ENCODE results near the gene ZFYVE9. TPM values are rescaled to one million over a fixed set of nuclear protein-coding genes. Genes with fewer than 3 reads are reported as not detected.

Gene ZFYVE9
- total and polyA plus RNA-seq, 9 of the 15 experiments (the other 6 are each of a cell fraction or from before 2014, with no cell fraction given): 0.52 to 14.4 (median 8.9) TPM

DNA sequence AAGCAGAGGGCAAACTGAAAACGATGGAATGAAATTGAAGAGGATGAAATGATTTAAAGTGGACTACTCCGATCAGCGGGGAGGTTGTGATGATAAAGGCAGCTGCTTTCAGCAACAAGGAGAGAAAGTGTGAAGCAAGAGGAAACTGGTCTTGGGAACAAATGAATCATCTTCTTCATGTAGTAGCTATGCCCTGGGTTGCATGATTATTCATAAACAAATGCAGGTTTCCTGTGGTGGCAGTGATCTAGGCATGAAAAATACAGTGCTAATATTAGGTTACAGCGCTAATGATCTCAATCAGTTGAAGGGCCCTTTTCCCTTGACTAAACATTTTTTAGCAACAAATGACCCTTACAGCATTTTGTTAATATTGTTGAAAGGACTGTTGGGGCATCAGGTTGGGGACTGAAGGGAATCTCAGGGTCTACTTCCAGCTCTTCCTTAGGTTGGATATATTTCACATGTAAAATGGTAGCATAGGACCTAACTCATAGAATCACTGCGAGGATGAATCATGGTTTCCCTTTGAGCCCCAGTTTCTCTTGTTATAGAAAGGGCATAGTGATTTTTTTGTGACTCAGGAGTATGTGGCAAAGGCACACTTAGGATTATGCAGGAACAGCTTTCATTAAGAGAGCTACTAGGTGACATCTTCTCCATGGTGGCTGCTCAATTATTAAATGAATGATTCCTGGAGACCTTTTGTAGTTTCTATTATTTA is 1.9 kb upstream of the ZFYVE9 start (continued):
- TF ChIP-seq, protein P1, sequence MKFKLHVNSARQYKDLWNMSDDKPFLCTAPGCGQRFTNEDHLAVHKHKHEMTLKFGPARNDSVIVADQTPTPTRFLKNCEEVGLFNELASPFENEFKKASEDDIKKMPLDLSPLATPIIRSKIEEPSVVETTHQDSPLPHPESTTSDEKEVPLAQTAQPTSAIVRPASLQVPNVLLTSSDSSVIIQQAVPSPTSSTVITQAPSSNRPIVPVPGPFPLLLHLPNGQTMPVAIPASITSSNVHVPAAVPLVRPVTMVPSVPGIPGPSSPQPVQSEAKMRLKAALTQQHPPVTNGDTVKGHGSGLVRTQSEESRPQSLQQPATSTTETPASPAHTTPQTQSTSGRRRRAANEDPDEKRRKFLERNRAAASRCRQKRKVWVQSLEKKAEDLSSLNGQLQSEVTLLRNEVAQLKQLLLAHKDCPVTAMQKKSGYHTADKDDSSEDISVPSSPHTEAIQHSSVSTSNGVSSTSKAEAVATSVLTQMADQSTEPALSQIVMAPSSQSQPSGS (CRISPR knock-in tag; IDR thresholded peaks at IDR 0.05): no peak
- no peak for TF ChIP-seq THAP7 (CRISPR knock-in tag; IDR thresholded peaks at IDR 0.05)
- TF ChIP-seq, protein P2, sequence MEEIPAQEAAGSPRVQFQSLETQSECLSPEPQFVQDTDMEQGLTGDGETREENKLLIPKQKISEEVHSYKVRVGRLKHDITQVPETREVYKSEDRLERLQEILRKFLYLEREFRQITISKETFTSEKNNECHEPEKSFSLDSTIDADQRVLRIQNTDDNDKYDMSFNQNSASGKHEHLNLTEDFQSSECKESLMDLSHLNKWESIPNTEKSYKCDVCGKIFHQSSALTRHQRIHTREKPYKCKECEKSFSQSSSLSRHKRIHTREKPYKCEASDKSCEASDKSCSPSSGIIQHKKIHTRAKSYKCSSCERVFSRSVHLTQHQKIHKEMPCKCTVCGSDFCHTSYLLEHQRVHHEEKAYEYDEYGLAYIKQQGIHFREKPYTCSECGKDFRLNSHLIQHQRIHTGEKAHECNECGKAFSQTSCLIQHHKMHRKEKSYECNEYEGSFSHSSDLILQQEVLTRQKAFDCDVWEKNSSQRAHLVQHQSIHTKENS (CRISPR knock-in tag; IDR thresholded peaks at IDR 0.05): no peak
- TF ChIP-seq ZNF184 (CRISPR knock-in tag; IDR thresholded peaks at IDR 0.05): no peak
- TF ChIP-seq CBFA2T3 (IDR thresholded peaks at IDR 0.05): no peak
- no peak for TF ChIP-seq PHF20 (IDR thresholded peaks at IDR 0.05; ENCODE audit: partially characterized antibody)
- TF ChIP-seq HLTF (IDR thresholded peaks at IDR 0.05): no peak
- TF ChIP-seq PML (IDR thresholded peaks at IDR 0.05; ENCODE audit: low read length): no peak
- TF ChIP-seq HSF4 (CRISPR knock-in tag; IDR thresholded peaks at IDR 0.05; ENCODE audit: borderline replicate concordance): no peak
- TF ChIP-seq MYBL2 (IDR thresholded peaks at IDR 0.05; ENCODE audit: low read depth): no peak
- TF ChIP-seq MYBL2 (CRISPR knock-in tag; IDR thresholded peaks at IDR 0.05; ENCODE audit: borderline replicate concordance): no peak
- TF ChIP-seq HDAC6 (IDR thresholded peaks at IDR 0.05; ENCODE audit: low read depth, low read length): no peak
- TF ChIP-seq YY1 (IDR thresholded peaks at IDR 0.05; ENCODE audit: borderline replicate concordance in 1 of 3, control insufficient read depth in 1 of 3, extremely low read depth in 1 of 3, insufficient read depth in 3 of 3, insufficient read length in 1 of 3, insufficient replicate concordance in 2 of 3, low read depth in 1 of 3, low read length in 2 of 3): no peak
- TF ChIP-seq ZNF551 (CRISPR knock-in tag; IDR thresholded peaks at IDR 0.05): no peak
- TF ChIP-seq STAT5B (CRISPR knock-in tag; IDR thresholded peaks at IDR 0.05): no peak
- no peak for TF ChIP-seq ZBTB43 (CRISPR knock-in tag; IDR thresholded peaks at IDR 0.05)
- TF ChIP-seq ATF7 (IDR thresholded peaks at IDR 0.05): no peak

All from K562 (cell line).